Stimulated activated CD8-positive, alpha-beta memory T cell treated with anti-CD3 and anti-CD28 coated beads, Interleukin-7, amount 100 ng/mL, for 24 hours (primary cell): Measurements from ENCODE around the gene PPP1R9A.

ENCODE experiments used
- DNase-seq: peaks from one replicate; pipeline ENCODE4 v3.0.0-alpha.2; 2020; ENCODE audit warnings: low read depth

Gene PPP1R9A

GRCh38 chr7:95041031-95041430, 133.6 kb downstream of the PPP1R9A start:
- no peak for DNase-seq

GRCh38 chr7:95045236-95045923, 138.0 kb downstream of the PPP1R9A start:
- no peak for DNase-seq

DNA sequence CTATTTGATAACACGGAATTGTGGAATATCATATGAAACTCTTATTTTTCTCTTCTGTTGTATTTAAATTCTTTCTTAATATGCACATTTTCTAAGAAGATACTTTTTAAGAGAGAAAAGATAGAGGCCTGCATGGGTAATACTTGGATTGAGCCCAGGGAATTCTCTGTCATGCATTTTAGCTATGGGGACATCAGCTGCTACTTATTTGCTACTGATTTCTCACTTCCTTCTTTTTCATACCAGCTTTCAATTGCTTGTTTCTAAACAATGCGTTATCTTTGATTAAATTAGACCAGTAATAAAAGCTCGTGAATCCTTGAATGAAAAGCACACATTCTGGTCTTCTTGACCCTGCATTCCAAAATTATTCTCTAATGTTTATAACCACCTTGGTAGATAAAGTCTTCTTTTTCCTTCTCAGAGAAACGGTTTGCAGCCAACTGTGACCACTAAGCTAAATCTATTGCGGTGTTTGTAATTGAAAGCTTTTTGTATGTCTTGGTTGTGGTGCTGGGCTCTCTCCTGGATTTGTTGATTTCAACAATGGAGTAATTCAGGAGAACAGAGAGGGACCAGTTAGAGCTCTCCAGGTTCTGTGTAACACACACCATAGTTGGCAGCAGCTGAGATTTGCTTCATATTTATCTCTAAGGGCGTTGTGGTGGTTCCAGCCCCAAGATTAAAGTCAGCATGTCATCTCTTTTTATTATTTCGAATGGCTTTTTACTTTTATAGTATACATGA, 139.3 kb downstream of the PPP1R9A start:
- DNase-seq: no peak

GRCh38 chr7:95047291-95047690, 139.9 kb downstream of the PPP1R9A start:
- no peak for DNase-seq

DNA sequence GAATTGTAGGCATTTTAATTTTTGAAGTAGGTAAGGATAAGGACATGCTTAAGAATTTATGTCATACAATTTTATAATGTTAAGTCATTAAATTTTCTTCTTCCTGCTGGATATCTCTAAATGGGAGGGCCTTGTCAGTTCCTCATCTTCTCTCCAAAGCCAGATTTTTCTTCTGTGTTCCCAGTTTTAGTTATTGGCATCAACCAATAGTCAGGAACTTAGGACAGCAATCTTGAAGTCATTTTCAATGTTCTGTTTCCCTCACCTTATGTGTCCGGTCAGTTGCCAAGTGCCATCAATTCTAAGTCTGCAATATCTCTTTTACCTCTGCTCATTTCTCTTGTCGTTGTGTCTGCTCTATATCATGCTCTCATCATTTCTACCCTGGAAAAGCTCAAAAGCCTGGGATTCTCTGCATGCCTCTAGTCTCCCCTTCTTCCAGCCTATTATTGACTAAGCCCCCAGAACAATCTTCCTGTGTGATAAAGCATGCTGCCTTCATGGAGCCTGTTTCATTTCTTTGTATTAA, 145.2 kb downstream of the PPP1R9A start:
- no peak for DNase-seq

- no peak for DNase-seq
Observed at GRCh38 chr7:95054386-95054785, 147.0 kb downstream of the PPP1R9A start.

DNA sequence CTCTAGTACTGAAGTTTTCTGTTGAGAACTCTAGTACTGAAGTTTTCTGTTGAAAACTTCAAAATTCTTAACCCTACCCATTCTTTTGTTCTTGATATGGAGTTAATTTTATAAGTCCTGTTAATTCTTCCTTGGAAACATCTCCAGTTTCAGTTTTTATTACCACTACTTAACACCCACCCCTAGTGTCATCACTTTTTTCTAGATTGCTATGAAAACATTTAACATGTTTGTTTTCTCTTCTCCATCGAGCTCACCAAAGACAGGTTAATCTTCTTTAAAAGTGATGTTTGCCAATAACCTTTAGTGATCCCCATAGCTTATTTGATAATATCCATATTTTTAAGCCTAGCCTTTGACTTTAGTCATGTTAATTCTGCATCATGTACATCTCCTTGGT, 147.9 kb downstream of the PPP1R9A start:
- DNase-seq: no peak

DNA sequence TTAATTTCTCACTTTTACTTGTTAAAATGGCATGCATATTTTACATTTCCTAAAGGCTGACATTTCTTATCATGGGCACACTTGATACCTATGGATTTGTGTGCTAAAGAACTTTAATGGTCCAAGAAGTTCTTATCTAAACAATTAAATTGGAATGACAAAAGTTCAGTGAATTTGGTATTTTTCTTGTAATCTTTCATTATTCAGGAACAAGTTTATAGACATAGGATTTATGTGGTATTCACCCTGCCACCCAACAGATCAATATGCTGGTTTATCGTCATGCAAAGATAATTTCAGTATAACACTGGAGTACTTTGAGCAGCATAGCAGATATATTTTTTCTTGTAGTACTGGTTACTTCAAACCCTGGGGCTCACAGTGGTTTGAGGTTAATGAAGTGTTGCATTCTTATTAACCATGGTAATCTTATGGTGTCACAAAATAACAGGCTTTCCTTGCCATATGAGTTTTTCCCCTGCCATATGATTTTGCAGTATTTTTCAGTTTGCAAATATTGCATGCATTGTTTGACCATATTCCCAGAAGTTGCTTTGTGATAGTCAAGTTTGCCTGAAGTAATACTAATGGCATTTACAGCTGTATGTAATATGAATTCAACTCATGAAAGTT, 148.8 kb downstream of the PPP1R9A start:
- no peak for DNase-seq

DNA sequence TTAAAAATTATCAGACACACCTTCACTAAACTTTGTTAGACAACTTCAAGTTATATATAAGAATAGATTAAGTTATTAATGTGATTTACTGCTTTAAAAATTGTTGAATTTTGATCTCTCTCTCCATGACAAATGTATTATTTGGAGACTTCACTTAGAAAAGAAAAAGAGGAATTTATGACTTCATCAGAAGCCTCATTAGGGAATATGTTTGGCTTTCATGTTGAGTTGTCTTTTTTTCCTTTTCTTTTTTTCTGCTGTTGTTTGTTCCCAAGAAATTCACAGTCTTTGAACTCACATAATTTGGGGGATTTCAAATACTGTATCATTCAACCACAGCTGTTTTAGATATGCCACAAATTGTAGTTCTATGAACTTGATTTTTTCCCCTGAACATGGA, 149.5 kb downstream of the PPP1R9A start:
- DNase-seq: no peak

- DNase-seq: no peak
Observed at GRCh38 chr7:95059842-95060313, 152.5 kb downstream of the PPP1R9A start.

GRCh38 chr7:95062901-95063300, 155.5 kb downstream of the PPP1R9A start:
- no peak for DNase-seq

- DNase-seq: no peak
Observed at GRCh38 chr7:95066737-95067530, 159.5 kb downstream of the PPP1R9A start.

DNA sequence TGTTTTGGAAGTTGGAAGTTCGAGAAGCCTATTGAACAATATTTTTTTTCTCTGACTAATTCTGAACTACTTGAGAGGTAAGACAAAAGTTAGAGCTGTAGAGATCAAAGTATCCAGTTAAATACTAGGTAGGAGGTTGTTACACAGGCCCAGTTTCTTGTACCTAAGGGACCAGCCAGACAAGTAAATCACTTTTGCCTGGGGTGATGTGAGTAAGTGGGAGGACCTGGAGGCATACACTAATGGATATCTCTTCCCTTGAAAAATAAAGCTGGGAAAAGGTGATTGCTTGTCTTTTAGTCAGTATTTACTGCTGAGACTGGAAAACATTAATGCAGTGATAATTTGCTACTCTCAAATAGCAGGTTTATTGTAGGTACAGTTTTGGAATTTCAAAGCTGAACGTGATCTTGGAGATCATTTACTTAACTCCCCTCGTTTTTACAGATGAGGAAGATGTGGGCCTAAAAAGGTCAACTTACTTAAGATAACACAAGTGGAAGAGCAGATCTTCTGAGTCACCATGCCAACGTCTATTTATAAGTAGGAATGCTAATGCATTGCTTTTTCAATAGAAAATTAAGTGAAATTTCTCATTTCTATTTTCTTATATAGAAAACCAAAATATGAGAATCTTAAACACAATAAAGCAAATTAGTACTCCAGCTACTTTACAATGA, 181.3 kb downstream of the PPP1R9A start:
- no peak for DNase-seq

DNA sequence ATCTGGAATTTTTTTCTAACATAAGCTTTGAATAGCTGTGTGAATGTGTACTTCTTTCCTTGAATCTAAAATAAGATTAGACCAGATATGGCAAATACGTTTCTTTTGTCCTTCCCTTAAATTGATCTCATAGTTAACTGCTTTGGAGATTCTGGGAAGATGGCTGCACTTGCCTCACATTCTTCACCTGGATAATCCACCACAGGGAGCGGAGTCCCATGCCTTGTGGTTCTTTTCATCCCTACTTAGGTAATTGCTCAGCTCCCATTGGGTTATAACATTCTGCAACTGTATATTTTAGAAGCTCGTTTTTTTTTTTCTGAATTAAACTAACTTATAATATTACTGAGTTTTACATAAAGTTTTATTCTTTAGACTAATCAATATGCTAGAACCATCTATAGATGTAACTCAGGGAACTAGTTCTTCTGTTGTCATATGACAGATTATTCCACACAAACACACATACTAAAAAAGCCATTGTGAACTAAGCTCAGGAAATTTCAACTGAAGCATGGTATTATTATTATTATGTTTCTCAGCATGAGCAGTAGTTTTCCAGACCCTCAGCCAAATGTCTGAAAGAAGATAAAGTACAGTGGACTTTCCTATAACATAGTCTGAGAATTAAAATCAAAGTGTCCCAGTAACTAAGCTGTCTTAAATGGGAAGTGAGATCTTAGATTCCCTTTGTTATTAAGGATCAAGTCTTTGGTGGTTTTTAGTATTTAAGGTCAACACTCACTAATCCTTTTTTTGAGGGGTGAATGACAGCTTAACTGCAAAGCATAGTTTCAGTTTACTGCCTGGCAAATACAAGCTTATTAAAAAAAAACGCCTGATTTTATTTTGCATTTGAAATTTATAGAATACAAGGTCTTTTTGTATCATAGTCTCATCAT, 182.3 kb downstream of the PPP1R9A start:
- no peak for DNase-seq

DNA sequence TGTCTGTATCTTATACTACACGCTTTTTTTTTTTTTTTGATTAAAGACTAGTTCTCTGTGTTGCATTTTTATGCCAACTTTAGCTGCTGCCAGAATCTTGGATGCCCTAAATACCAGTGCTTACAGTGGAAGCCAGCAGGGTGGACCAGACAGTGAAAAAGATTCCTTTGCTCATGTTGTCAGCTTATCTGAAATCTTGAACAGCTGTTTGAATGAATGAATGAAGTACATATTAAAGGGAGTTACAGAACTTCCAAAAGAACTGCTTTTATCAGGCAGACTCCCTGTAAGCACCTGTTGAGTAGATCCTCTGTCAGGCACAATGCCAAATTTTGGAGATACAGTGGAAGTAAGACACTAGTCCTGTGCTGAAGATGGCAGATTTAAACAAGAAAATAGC, 184.9 kb downstream of the PPP1R9A start:
- no peak for DNase-seq

GRCh38 chr7:95095259-95095965, 188.0 kb downstream of the PPP1R9A start:
- DNase-seq: no peak

DNA sequence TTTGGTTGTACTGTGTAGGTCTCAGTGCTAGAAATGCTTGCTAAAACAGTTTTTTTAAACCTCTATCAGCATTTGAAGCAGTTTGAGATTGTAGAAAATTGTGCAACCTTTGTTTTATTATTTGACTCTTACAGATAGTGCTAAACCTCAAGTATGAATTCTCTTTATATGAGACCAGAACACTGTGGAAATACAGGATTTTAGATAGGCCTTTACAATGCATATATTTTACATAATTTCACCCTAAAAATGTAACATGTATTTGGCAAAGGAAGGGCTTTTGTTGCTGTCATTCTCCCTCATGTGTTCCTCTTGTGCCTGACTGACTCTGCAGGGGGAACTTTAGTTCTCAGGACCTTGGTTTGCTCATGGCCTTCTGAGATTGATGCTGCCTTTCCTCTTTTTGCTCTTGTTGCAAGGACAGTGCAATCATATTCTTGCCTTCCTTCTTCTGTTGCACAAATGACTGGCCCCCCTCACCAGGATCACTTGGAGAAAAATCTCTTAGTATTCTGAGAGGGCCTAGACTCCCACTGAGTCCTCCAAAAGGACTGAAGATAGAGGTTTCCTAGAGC, 188.7 kb downstream of the PPP1R9A start:
- DNase-seq: no peak

DNA sequence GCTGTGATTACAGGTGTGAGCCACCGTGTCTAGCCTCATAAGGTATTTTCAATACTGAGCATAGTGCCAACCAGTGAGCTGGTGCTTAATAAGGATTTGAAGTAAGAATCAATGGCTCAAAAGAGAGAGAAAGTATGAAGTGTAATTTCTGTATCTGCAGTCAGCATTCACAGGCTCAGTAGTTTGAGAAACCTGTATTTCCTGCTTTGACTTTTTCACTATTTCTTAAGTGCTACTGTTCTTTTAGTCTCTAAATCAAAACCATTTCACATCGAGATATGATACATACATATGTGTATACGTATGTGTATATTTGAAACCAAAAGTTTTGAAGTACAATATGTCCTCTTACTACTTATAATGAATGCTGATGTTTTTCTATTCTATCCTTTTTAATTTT, 189.9 kb downstream of the PPP1R9A start:
- no peak for DNase-seq

DNA sequence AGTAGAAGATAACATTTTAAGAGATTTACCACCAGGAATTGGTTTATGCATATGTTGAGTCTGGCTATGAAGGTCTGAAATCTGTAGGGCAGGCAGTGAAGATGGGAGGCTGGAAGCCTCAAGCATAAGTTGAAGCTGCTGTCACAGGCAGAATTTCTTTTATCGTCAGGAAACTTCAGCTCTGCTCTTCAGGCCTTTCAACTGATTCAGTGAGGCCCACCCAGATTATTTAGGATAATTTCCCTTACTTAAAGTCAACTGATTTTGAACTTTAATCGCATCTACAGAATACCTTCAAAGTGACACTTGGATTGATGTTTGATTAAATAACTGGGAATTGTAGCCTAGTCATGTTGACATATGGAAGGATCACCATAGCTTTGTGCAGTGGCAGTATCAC, 190.5 kb downstream of the PPP1R9A start:
- DNase-seq: no peak
